HG03354 (cell line): ENCODE results near the gene RFC1.
"Not testable (repeated sequence)": the region's sequence is repeated elsewhere in the genome, so short reads cannot be mapped to it uniquely, and the experiment has no call there.

Experiments
- ATAC-seq: cut with Tn5 transposase; IDR thresholded peaks from one replicate; pipeline ENCODE4 v1.9.1; 2021; ENCODE audit warnings: mild to moderate bottlenecking; ENCODE audit not compliant: unreplicated experiment, poor library complexity, severe bottlenecking

The RFC1 gene

GRCh38 chr4:39312816-39313215, 53.3 kb downstream of the RFC1 start:
- no peak for ATAC-seq

GRCh38 chr4:39308611-39309010, 57.6 kb downstream of the RFC1 start:
- no peak for ATAC-seq

- ATAC-seq, result no peak
Measured at GRCh38 chr4:39305912-39306677, 60.1 kb downstream of the RFC1 start.

- no peak for ATAC-seq
Measured at GRCh38 chr4:39304651-39305050, 61.5 kb downstream of the RFC1 start.

- ATAC-seq, result no peak
Measured at GRCh38 chr4:39303871-39304270, 62.3 kb downstream of the RFC1 start.

GRCh38 chr4:39302901-39303300, 63.3 kb downstream of the RFC1 start:
- ATAC-seq, result no peak

GRCh38 chr4:39295784-39296183, 70.4 kb downstream of the RFC1 start:
- no peak for ATAC-seq

GRCh38 chr4:39292433-39292832, 73.7 kb downstream of the RFC1 start:
- not testable (repeated sequence) for ATAC-seq

- ATAC-seq, result no peak
Measured at GRCh38 chr4:39291686-39292085, 74.5 kb downstream of the RFC1 start.

GRCh38 chr4:39287223-39287622, 78.9 kb downstream of the RFC1 start:
- no peak for ATAC-seq

GRCh38 chr4:39286263-39286662, 79.9 kb downstream of the RFC1 start:
- no peak for ATAC-seq

GRCh38 chr4:39285853-39286252, 80.3 kb downstream of the RFC1 start:
- no peak for ATAC-seq

- ATAC-seq, result no peak
Measured at GRCh38 chr4:39285111-39285795, 80.9 kb downstream of the RFC1 start.

GRCh38 chr4:39280770-39281169, 85.4 kb downstream of the RFC1 start:
- no peak for ATAC-seq

GRCh38 chr4:39279416-39279815, 86.7 kb downstream of the RFC1 start:
- no peak for ATAC-seq

- no peak for ATAC-seq
Measured at GRCh38 chr4:39278476-39278875, 87.7 kb downstream of the RFC1 start.

- not testable (repeated sequence) for ATAC-seq
Measured at GRCh38 chr4:39277661-39278060, 88.5 kb downstream of the RFC1 start.

- ATAC-seq, result no peak
Measured at GRCh38 chr4:39274503-39274902, 91.7 kb downstream of the RFC1 start.

- no peak for ATAC-seq
Measured at GRCh38 chr4:39263895-39264294, 102.3 kb downstream of the RFC1 start.

GRCh38 chr4:39259571-39260330, 106.4 kb downstream of the RFC1 start:
- no peak for ATAC-seq

GRCh38 chr4:39256436-39256835, 109.7 kb downstream of the RFC1 start:
- no peak for ATAC-seq
